K562 (cell line): ENCODE results near the gene CTIF. TPM values are rescaled to one million over a fixed set of nuclear protein-coding genes. Genes with fewer than 3 reads are reported as not detected.

ENCODE experiments used
- ATAC-seq: fragments of 200-7000 bp; cut with Tn5 transposase; 3 replicates; pipeline ENCODE4 v1.9.1; 2020; ENCODE audit warnings: moderate library complexity
- BruUV-seq: library from RNA; stranded (reverse); fragments of 400-500 nt; replicated peaks from 2 replicates; lab custom pipeline; 2021; lab: Mats Ljungman, UMichigan
- CTCF ChIA-PET: fragments of 300-600 bp; formaldehyde crosslinking; extraction: SDS; loops from one replicate; lab custom pipeline; 2021; ENCODE audit warnings: low intra/inter-chr PET ratio; lab: Yijun Ruan, JAX
- POLR2A ChIA-PET: fragments of 300-600, 350-650 bp; sonication (Branson Sonifier 250); formaldehyde crosslinking; extraction: SDS; loops from one replicate; lab custom pipeline; 2021; ENCODE audit warnings: antibody characterized with exemption, inconsistent platforms; lab: Yijun Ruan, JAX
- DNase-seq, 4 experiments: peaks; one replicate each; pipeline versions ENCODE4 v3.0.0 to v3.0.0-alpha.2; 2011 to 2018; ENCODE audit warnings: low spot score in 3 of 4, mixed read lengths in 3 of 4; ENCODE audit errors: extremely low read depth in 1 of 4
- FAIRE-seq: peaks from 2 replicates; lab custom pipeline; 2011; peaks lifted over from hg19 to GRCh38; lab: Jason Lieb, UNC
- H2AFZ ChIP-seq: 2 replicates; pipeline ENCODE4 v1.6.0; 2011; ENCODE audit warnings: low read depth, low read length, control low read depth, inconsistent platforms
- H3K27ac ChIP-seq: fragments of 200-600 bp; 3 replicates; pipeline ENCODE4 v1.8.0; 2011; ENCODE audit warnings: low read depth, mild to moderate bottlenecking, control low read depth, inconsistent platforms, low read length, moderate library complexity, mixed read lengths; ENCODE audit errors: extremely low read depth
- H3K27me3 ChIP-seq, 2 experiments: fragments of 300-600 bp in 1 of 2; 2 replicates in 1 of 2; 3 replicates in 1 of 2; pipeline versions ENCODE4 v1.6.0 to v1.8.0; 2011; ENCODE audit warnings: inconsistent platforms in 2 of 2, low read length in 2 of 2, mild to moderate bottlenecking in 1 of 2, mixed read lengths in 1 of 2, moderate library complexity in 1 of 2; ENCODE audit not compliant: control insufficient read depth in 2 of 2, insufficient read depth in 2 of 2
- H3K36me3 ChIP-seq: fragments of 300-600 bp; 3 replicates; pipeline ENCODE4 v1.8.0; 2011; ENCODE audit warnings: mild to moderate bottlenecking, low read length, inconsistent platforms; ENCODE audit not compliant: control insufficient read depth, insufficient read depth
- H3K4me1 ChIP-seq, 2 experiments: fragments of 200-600 bp in 1 of 2; replicated peaks in 1 of 2; 2 replicates in 1 of 2; 3 replicates in 1 of 2; pipeline versions ENCODE4 v1.5.1 to v1.8.0; 2011; ENCODE audit warnings: inconsistent platforms in 2 of 2, low read length in 2 of 2, mild to moderate bottlenecking in 1 of 2, mixed read lengths in 1 of 2, moderate library complexity in 1 of 2; ENCODE audit not compliant: control insufficient read depth in 2 of 2, insufficient read depth in 2 of 2
- H3K4me2 ChIP-seq: 2 replicates; pipeline ENCODE4 v1.6.1; 2011; ENCODE audit warnings: low read length, control low read depth, inconsistent platforms, mixed read lengths; ENCODE audit not compliant: insufficient read depth
- H3K4me3 ChIP-seq: fragments of 200-600 bp; sonication (generic), shearing (Covaris generic); 2 replicates; pipeline ENCODE4 v1.5.1; 2016; ENCODE audit warnings: control low read depth, inconsistent platforms
- H3K79me2 ChIP-seq: fragments of 200-600 bp; 3 replicates; pipeline ENCODE4 v1.8.0; 2011; ENCODE audit warnings: low read length, inconsistent platforms; ENCODE audit not compliant: control insufficient read depth, insufficient read depth
- H3K9ac ChIP-seq, 2 experiments: 2 replicates each; pipeline versions ENCODE4 v1.6.0 to v1.6.1; 2011; ENCODE audit warnings: low read depth in 2 of 2, low read length in 2 of 2, control low read depth in 1 of 2, inconsistent platforms in 1 of 2, mild to moderate bottlenecking in 1 of 2, mixed read lengths in 1 of 2; ENCODE audit not compliant: insufficient read depth in 1 of 2
- H3K9me1 ChIP-seq: one replicate; pipeline ENCODE4 v1.6.0; 2011; ENCODE audit warnings: inconsistent platforms, mild to moderate bottlenecking, low read length, moderate library complexity; ENCODE audit not compliant: control insufficient read depth, insufficient read depth
- H3K9me3 ChIP-seq: replicated peaks from 2 replicates; pipeline ENCODE4 v1.5.1; 2011; ENCODE audit warnings: low read depth, low read length, inconsistent platforms; ENCODE audit not compliant: control insufficient read depth, insufficient read depth
- H4K20me1 ChIP-seq: replicated peaks from 2 replicates; pipeline ENCODE4 v1.6.1; 2011; ENCODE audit warnings: low read length, inconsistent platforms, mixed read lengths; ENCODE audit not compliant: control insufficient read depth, insufficient read depth
- ATF1 ChIP-seq, 2 experiments: fragments of 450-650 bp in 1 of 2; IDR thresholded peaks; 2 replicates each; pipeline ENCODE4 v1.6.1; 2016; ENCODE audit warnings: missing compliant biosample characterization in 1 of 2, missing genetic modification characterization in 1 of 2
- BRF1 ChIP-seq: IDR thresholded peaks from 3 replicates; pipeline ENCODE4 v1.6.1; 2011; ENCODE audit warnings: borderline replicate concordance, mild to moderate bottlenecking; ENCODE audit not compliant: insufficient read length; ENCODE audit errors: extremely low read depth
- E2F1 ChIP-seq: sonication (generic); formaldehyde crosslinking; IDR thresholded peaks from 2 replicates; pipeline ENCODE4 v1.8.1; 2023; ENCODE audit warnings: mild to moderate bottlenecking, missing genetic modification reagents, moderate library complexity
- FIP1L1 ChIP-seq: fragments of 200-400 bp; formaldehyde crosslinking; IDR thresholded peaks from 2 replicates; pipeline ENCODE4 v1.6.1; 2018; ENCODE audit warnings: mild to moderate bottlenecking, low read depth, low read length; ENCODE audit not compliant: poor library complexity, severe bottlenecking
- FOXJ2 ChIP-seq: fragments of 200-800 bp; sonication (Bioruptor generic); IDR thresholded peaks from 2 replicates; pipeline ENCODE4 v1.6.1; 2016; ENCODE audit warnings: missing genetic modification characterization, missing compliant biosample characterization
- HDAC3 ChIP-seq: fragments of 450-650 bp; IDR thresholded peaks from 2 replicates; pipeline ENCODE4 v1.6.1; 2018; ENCODE audit warnings: borderline replicate concordance, mild to moderate bottlenecking, moderate library complexity; ENCODE audit not compliant: partially characterized antibody
- KDM5B ChIP-seq: fragments of 200-600 bp; sonication (generic); IDR thresholded peaks from 2 replicates; pipeline ENCODE4 v1.6.1; 2012; ENCODE audit warnings: low read depth, mild to moderate bottlenecking, moderate library complexity, low read length, control low read depth, inconsistent platforms; ENCODE audit not compliant: insufficient replicate concordance
- RBM25 ChIP-seq: fragments of 200-400 bp; formaldehyde crosslinking; IDR thresholded peaks from 2 replicates; pipeline ENCODE4 v1.6.1; 2018; ENCODE audit warnings: low read length, low read depth, moderate library complexity; ENCODE audit not compliant: severe bottlenecking
- SAFB2 ChIP-seq: fragments of 200-400 bp; formaldehyde crosslinking; IDR thresholded peaks from 2 replicates; pipeline ENCODE4 v1.6.1; 2018; ENCODE audit warnings: borderline replicate concordance, low read length, low read depth, moderate library complexity; ENCODE audit not compliant: severe bottlenecking
- TOE1 ChIP-seq, 2 experiments: fragments of 450-650 bp in 1 of 2; sonication (generic) in 1 of 2; formaldehyde crosslinking in 1 of 2; IDR thresholded peaks; 2 replicates each; pipeline versions ENCODE4 v1.7.1 to v1.8.0; 2016 to 2022; ENCODE audit warnings: borderline replicate concordance in 2 of 2, mild to moderate bottlenecking in 2 of 2, antibody characterized with exemption in 1 of 2, inconsistent platforms in 1 of 2, low read depth in 1 of 2, missing genetic modification reagents in 1 of 2, moderate library complexity in 1 of 2
- ZNF224 ChIP-seq: sonication (generic); formaldehyde crosslinking; IDR thresholded peaks from 2 replicates; pipeline ENCODE4 v1.8.0; 2022; ENCODE audit warnings: mild to moderate bottlenecking, missing genetic modification reagents
- ZNF263 ChIP-seq: sonication (generic); formaldehyde crosslinking; IDR thresholded peaks from 2 replicates; pipeline ENCODE4 v1.8.0; 2022; ENCODE audit warnings: mild to moderate bottlenecking, missing genetic modification reagents, borderline replicate concordance
- ZNF644 ChIP-seq: fragments of 200-800 bp; sonication (Bioruptor generic); IDR thresholded peaks from 2 replicates; pipeline ENCODE4 v1.6.1; 2016; ENCODE audit warnings: low read depth, missing genetic modification characterization, missing compliant biosample characterization
- ZNF696 ChIP-seq: fragments of 250-450 bp; sonication (Bioruptor Pico); conservative IDR thresholded peaks from 2 replicates; pipeline ENCODE4 v1.4.0; 2020; ENCODE audit warnings: mild to moderate bottlenecking, moderate library complexity
- ZNF77 ChIP-seq: fragments of 250-450 bp; sonication (Bioruptor Pico); IDR thresholded peaks from 2 replicates; pipeline ENCODE4 v1.5.0; 2020
- whole genome bisulfite sequencing: fragments of 100-300 bp; shearing (Covaris generic); methylation state at CpG from one replicate; pipeline ENCODE4 v1.1.6; 2016; ENCODE audit warnings: low coverage, mixed read lengths; ENCODE audit not compliant: insufficient coverage; ENCODE audit errors: missing lambda C conversion rate; 5-methylcytosine and 5-hydroxymethylcytosine counted together
- in situ Hi-C: fragments of 300-500 bp; cut with MboI; formaldehyde crosslinking; loops from 4 replicates; pipeline ENCODE4 v1.15.0; 2018; ENCODE audit warnings: inconsistent platforms, mixed read lengths
- intact Hi-C: fragments of 100-400 bp; cut with micrococcal nuclease; formaldehyde crosslinking; loops from 2 replicates; pipeline ENCODE4 v1.14.2; 2022
- polyA plus RNA-seq, 8 experiments: library from polyadenylated mRNA; depleted of rRNA in 4 of 8; stranded (reverse) in 5 of 8; unstranded in 3 of 8; fragments of >200 nt; fragmentation: Nextera tagmentation in 2 of 8; fragmentation: Illumina TruSeq in 1 of 8; extraction: Ambion mirVana in 2 of 8; extraction: Trizol in 1 of 8; gene quantifications; 2 replicates each; pipeline versions ENCODE4 v1.2.1 to v1.2.3, GENCODE V29; 2011 to 2014; ENCODE audit warnings: inconsistent platforms in 1 of 8, missing spikeins in 1 of 8
- total RNA-seq, 7 experiments: library from RNA; depleted of rRNA in 6 of 7; stranded (reverse); fragments of >200 nt in 6 of 7; fragmentation: Illumina TruSeq in 2 of 7; extraction: Trizol in 2 of 7; gene quantifications; 2 replicates each; pipeline versions ENCODE4 v1.2.1 to v1.2.3, GENCODE V29; 2011 to 2021; ENCODE audit warnings: low replicate concordance in 1 of 7

CTIF gene
- total and polyA plus RNA-seq, 9 of the 15 experiments (the other 6 are each of a cell fraction or from before 2014, with no cell fraction given) = 0.17 to 11.5 (median 2.2) TPM

- TF ChIP-seq ATF1 (CRISPR knock-in tag; IDR thresholded peaks at IDR 0.05) (no peak), ATF1 (tag; IDR thresholded peaks at IDR 0.05) (no peak), TOE1 (IDR thresholded peaks at IDR 0.05; ENCODE audit: borderline replicate concordance) (no peak), TOE1 (CRISPR knock-in tag; IDR thresholded peaks at IDR 0.05; ENCODE audit: borderline replicate concordance, low read depth) (no peak), E2F1 (CRISPR knock-in tag) (no peak), ZNF696 (CRISPR knock-in tag) (no peak), ZNF644 (tag) (no peak), ZNF263 (CRISPR knock-in tag) (peak; percentile 28; the same call in 1 of the 2 replicates), FIP1L1 (no peak), BRF1 (no peak)
These were observed 4.4 kb downstream of the CTIF start (continued) for GRCh38 chr18:48543228-48543627.

GRCh38 chr18:48544116-48544515 lies 5.3 kb downstream of the CTIF start:
- in situ Hi-C loops = no loop called here
- H3K27me3 ChIP-seq = no peaks in the 10 kb centered on the region
- H3K4me2 ChIP-seq = no peak overlapping the region
- no TSS peak for BruUV-seq
- H2AFZ ChIP-seq = no peak overlapping the region
- H3K9ac ChIP-seq = 0 out of 4 replicates have a peak overlapping the region, but pooled peaks of 1 of the 2 experiments have one; percentile 31
- FAIRE-seq (no peak), ATAC-seq (no peak)
- no peak overlapping the region for H3K4me3 ChIP-seq
- 0 out of 2 replicates have a peak, but pooled peaks cover 4% of the 10 kb centered on the region for H4K20me1 ChIP-seq
- ChIA-PET CTCF (no interaction called here), POLR2A (interaction anchor here (0.8 kb wide), 1 partner anchor 1306 kb away, joined by 3 read pairs; no protein-coding TSS in a partner anchor)
- H3K27ac ChIP-seq = no peak overlapping the region
- intact Hi-C loops = loop anchor here (10.0 kb wide), 1 partner anchor 61 kb away; no protein-coding TSS in a partner anchor
- peaks cover 47 to 60% of the 10 kb centered on the region in 2 experiments for H3K4me1 ChIP-seq
- TF ChIP-seq FOXJ2 (tag) = no peak
- TF ChIP-seq ZNF224 = no peak
- TF ChIP-seq KDM5B = no peak
- TF ChIP-seq SAFB2 = no peak
- peak; percentile 41 for TF ChIP-seq RBM25
- TF ChIP-seq ZNF77 = no peak
- no peak for TF ChIP-seq HDAC3
- TF ChIP-seq, all 486 proteins: peak for 1
- DNase-seq = no peak
- 84% methylated on average over 3 of the region's 3 CpGs for WGBS
- Histone ChIP-seq H3K9me3 (no peaks in the 10 kb centered on the region), H3K9me1 (no peaks in the 10 kb centered on the region), H3K36me3 (no peaks in the 10 kb centered on the region), H3K79me2 (peaks cover 33% of the 10 kb centered on the region)
